Measurements from ENCODE around the gene CHD6. TPM values are rescaled to one million over a fixed set of nuclear protein-coding genes. Genes with fewer than 3 reads are reported as not detected.

Gene CHD6
- total and polyA plus RNA-seq, 2 experiments from 2014 or later = 41.0 to 158 TPM

- no peaks in the 10 kb centered on the region for H3K36me3 ChIP-seq (ENCODE audit: insufficient read depth)
- H3K27ac Mint-ChIP-seq = no peak overlapping the region
- no peaks in the 10 kb centered on the region for H4K20me1 ChIP-seq (replicated peaks; ENCODE audit: insufficient read depth)
- ATAC-seq (no peak), DNase-seq (ENCODE audit: low spot score) (no peak)
- H3K4me1 Mint-ChIP-seq = peaks cover 11% of the 10 kb centered on the region
- no peak overlapping the region for H3K4me2 ChIP-seq
- peaks cover under 1% of the 10 kb centered on the region for H3K79me2 ChIP-seq (replicated peaks; ENCODE audit: insufficient read depth)
- H3K27me3 ChIP-seq (ENCODE audit: insufficient read depth) = no peaks in the 10 kb centered on the region
- H3K27me3 Mint-ChIP-seq (ENCODE audit: insufficient read depth, low read depth, poor library complexity) = peaks cover 4% of the 10 kb centered on the region
- no peaks in the 10 kb centered on the region for H3F3A ChIP-seq (replicated peaks; ENCODE audit: low read depth)
- H3K9me3 Mint-ChIP-seq = no peaks in the 10 kb centered on the region; the same call in 2 of the 3 replicates
- no peaks in the 10 kb centered on the region for H3K36me3 Mint-ChIP-seq (ENCODE audit: low read depth)
- no peak overlapping the region for H3K4me3 Mint-ChIP-seq
- no peak overlapping the region for H3K4me3 ChIP-seq
- no peak overlapping the region for H3K27ac ChIP-seq (ENCODE audit: low read depth)
- H3K4me1 ChIP-seq (ENCODE audit: insufficient read depth) = peaks cover 9% of the 10 kb centered on the region
- no peak overlapping the region for H2AFZ ChIP-seq
- TF ChIP-seq JUNB (IDR thresholded peaks at IDR 0.05; ENCODE audit: unreplicated experiment) = no peak
- no peak for TF ChIP-seq EZH2 (IDR thresholded peaks at IDR 0.05; ENCODE audit: low read depth, unreplicated experiment)
- no peak for TF ChIP-seq ETS1 (IDR thresholded peaks at IDR 0.05)
- no peak for TF ChIP-seq STAT1 (IDR thresholded peaks at IDR 0.05; ENCODE audit: unreplicated experiment)
- no peak for TF ChIP-seq ZNF331 (CRISPR knock-in tag; IDR thresholded peaks at IDR 0.05; ENCODE audit: low read depth)
- TF ChIP-seq REST (IDR thresholded peaks at IDR 0.05; ENCODE audit: unreplicated experiment) = no peak
- no peak for TF ChIP-seq ZNF114 (CRISPR knock-in tag; IDR thresholded peaks at IDR 0.05)
- no peaks in the 10 kb centered on the region for H3K9me2 ChIP-seq (ENCODE audit: insufficient read depth)
These were observed 4.4 kb upstream of the CHD6 start for GRCh38 chr20:41622584-41622983.

GRCh38 chr20:41621971-41622370 is 3.8 kb upstream of the CHD6 start:
- H3K9me2 ChIP-seq (ENCODE audit: insufficient read depth) = no peaks in the 10 kb centered on the region
- TF ChIP-seq STAT1 (IDR thresholded peaks at IDR 0.05; ENCODE audit: unreplicated experiment) (no peak), CREB1 (CRISPR knock-in tag; IDR thresholded peaks at IDR 0.05; ENCODE audit: low read depth) (no peak), NANOG (IDR thresholded peaks at IDR 0.05; ENCODE audit: borderline replicate concordance) (no peak), ZNF114 (CRISPR knock-in tag; IDR thresholded peaks at IDR 0.05) (no peak), JUNB (IDR thresholded peaks at IDR 0.05; ENCODE audit: unreplicated experiment) (no peak), CTCF (conservative IDR thresholded peaks at IDR 0.05; ENCODE audit: low read depth in 2 of 2) (no peak), POLR2AphosphoS5 (IDR thresholded peaks at IDR 0.05; ENCODE audit: low read depth) (no peak)
- H3K27me3 ChIP-seq (ENCODE audit: insufficient read depth) = no peaks in the 10 kb centered on the region
- ATAC-seq (no peak), DNase-seq (ENCODE audit: low spot score) (no peak)
- H3K4me3 ChIP-seq = no peak overlapping the region
- no peaks in the 10 kb centered on the region; the same call in 2 of the 3 replicates for H3K9me3 Mint-ChIP-seq
- no peaks in the 10 kb centered on the region for H3K36me3 ChIP-seq (ENCODE audit: insufficient read depth)
- no peak overlapping the region for H3K27ac Mint-ChIP-seq
- peaks cover 15% of the 10 kb centered on the region for H3K4me1 Mint-ChIP-seq
- peaks cover 7% of the 10 kb centered on the region for H3K27me3 Mint-ChIP-seq (ENCODE audit: insufficient read depth, low read depth, poor library complexity)
- H3K4me3 Mint-ChIP-seq = no peak overlapping the region
- peaks cover 6% of the 10 kb centered on the region for H3K79me2 ChIP-seq (replicated peaks; ENCODE audit: insufficient read depth)
- H2AFZ ChIP-seq = no peak overlapping the region
- no peak overlapping the region for H3K27ac ChIP-seq (ENCODE audit: low read depth)
- H3K36me3 Mint-ChIP-seq (ENCODE audit: low read depth) = no peaks in the 10 kb centered on the region
- H4K20me1 ChIP-seq (replicated peaks; ENCODE audit: insufficient read depth) = no peaks in the 10 kb centered on the region; the same call in 1 of the 2 replicates
- H3K4me2 ChIP-seq = no peak overlapping the region
- H3F3A ChIP-seq (replicated peaks; ENCODE audit: low read depth) = no peaks in the 10 kb centered on the region
- H3K4me1 ChIP-seq (ENCODE audit: insufficient read depth) = peaks cover 11% of the 10 kb centered on the region
